K562 (cell line): ENCODE data around the gene ZDHHC22. TPM values are rescaled to one million over a fixed set of nuclear protein-coding genes. Genes with fewer than 3 reads are reported as not detected.

Experiments
- ATAC-seq: fragments of 200-7000 bp; cut with Tn5 transposase; 3 replicates; pipeline ENCODE4 v1.9.1; 2020; ENCODE audit warnings: moderate library complexity
- BruUV-seq: library from RNA; stranded (reverse); fragments of 400-500 nt; replicated peaks from 2 replicates; lab custom pipeline; 2021; lab: Mats Ljungman, UMichigan
- CTCF ChIA-PET: fragments of 300-600 bp; formaldehyde crosslinking; extraction: SDS; loops from one replicate; lab custom pipeline; 2021; ENCODE audit warnings: low intra/inter-chr PET ratio; lab: Yijun Ruan, JAX
- POLR2A ChIA-PET: fragments of 300-600, 350-650 bp; sonication (Branson Sonifier 250); formaldehyde crosslinking; extraction: SDS; loops from one replicate; lab custom pipeline; 2021; ENCODE audit warnings: antibody characterized with exemption, inconsistent platforms; lab: Yijun Ruan, JAX
- DNase-seq, 4 experiments: peaks; one replicate each; pipeline versions ENCODE4 v3.0.0 to v3.0.0-alpha.2; 2011 to 2018; ENCODE audit warnings: low spot score in 3 of 4, mixed read lengths in 3 of 4; ENCODE audit errors: extremely low read depth in 1 of 4
- FAIRE-seq: peaks from 2 replicates; lab custom pipeline; 2011; peaks lifted over from hg19 to GRCh38; lab: Jason Lieb, UNC
- H2AFZ ChIP-seq: 2 replicates; pipeline ENCODE4 v1.6.0; 2011; ENCODE audit warnings: low read depth, low read length, control low read depth, inconsistent platforms
- H3K27ac ChIP-seq: fragments of 200-600 bp; 3 replicates; pipeline ENCODE4 v1.8.0; 2011; ENCODE audit warnings: low read depth, mild to moderate bottlenecking, control low read depth, inconsistent platforms, low read length, moderate library complexity, mixed read lengths; ENCODE audit errors: extremely low read depth
- H3K27me3 ChIP-seq, 2 experiments: fragments of 300-600 bp in 1 of 2; 2 replicates in 1 of 2; 3 replicates in 1 of 2; pipeline versions ENCODE4 v1.6.0 to v1.8.0; 2011; ENCODE audit warnings: inconsistent platforms in 2 of 2, low read length in 2 of 2, mild to moderate bottlenecking in 1 of 2, mixed read lengths in 1 of 2, moderate library complexity in 1 of 2; ENCODE audit not compliant: control insufficient read depth in 2 of 2, insufficient read depth in 2 of 2
- H3K36me3 ChIP-seq: fragments of 300-600 bp; 3 replicates; pipeline ENCODE4 v1.8.0; 2011; ENCODE audit warnings: mild to moderate bottlenecking, low read length, inconsistent platforms; ENCODE audit not compliant: control insufficient read depth, insufficient read depth
- H3K4me1 ChIP-seq, 2 experiments: fragments of 200-600 bp in 1 of 2; replicated peaks in 1 of 2; 2 replicates in 1 of 2; 3 replicates in 1 of 2; pipeline versions ENCODE4 v1.5.1 to v1.8.0; 2011; ENCODE audit warnings: inconsistent platforms in 2 of 2, low read length in 2 of 2, mild to moderate bottlenecking in 1 of 2, mixed read lengths in 1 of 2, moderate library complexity in 1 of 2; ENCODE audit not compliant: control insufficient read depth in 2 of 2, insufficient read depth in 2 of 2
- H3K4me2 ChIP-seq: 2 replicates; pipeline ENCODE4 v1.6.1; 2011; ENCODE audit warnings: low read length, control low read depth, inconsistent platforms, mixed read lengths; ENCODE audit not compliant: insufficient read depth
- H3K4me3 ChIP-seq: fragments of 200-600 bp; sonication (generic), shearing (Covaris generic); 2 replicates; pipeline ENCODE4 v1.5.1; 2016; ENCODE audit warnings: control low read depth, inconsistent platforms
- H3K79me2 ChIP-seq: fragments of 200-600 bp; 3 replicates; pipeline ENCODE4 v1.8.0; 2011; ENCODE audit warnings: low read length, inconsistent platforms; ENCODE audit not compliant: control insufficient read depth, insufficient read depth
- H3K9ac ChIP-seq, 2 experiments: 2 replicates each; pipeline versions ENCODE4 v1.6.0 to v1.6.1; 2011; ENCODE audit warnings: low read depth in 2 of 2, low read length in 2 of 2, control low read depth in 1 of 2, inconsistent platforms in 1 of 2, mild to moderate bottlenecking in 1 of 2, mixed read lengths in 1 of 2; ENCODE audit not compliant: insufficient read depth in 1 of 2
- H3K9me1 ChIP-seq: one replicate; pipeline ENCODE4 v1.6.0; 2011; ENCODE audit warnings: inconsistent platforms, mild to moderate bottlenecking, low read length, moderate library complexity; ENCODE audit not compliant: control insufficient read depth, insufficient read depth
- H3K9me3 ChIP-seq: replicated peaks from 2 replicates; pipeline ENCODE4 v1.5.1; 2011; ENCODE audit warnings: low read depth, low read length, inconsistent platforms; ENCODE audit not compliant: control insufficient read depth, insufficient read depth
- H4K20me1 ChIP-seq: replicated peaks from 2 replicates; pipeline ENCODE4 v1.6.1; 2011; ENCODE audit warnings: low read length, inconsistent platforms, mixed read lengths; ENCODE audit not compliant: control insufficient read depth, insufficient read depth
- ARID2 ChIP-seq: fragments of 450-650 bp; IDR thresholded peaks from 2 replicates; pipeline ENCODE4 v1.6.1; 2017; ENCODE audit warnings: antibody characterized with exemption, mild to moderate bottlenecking
- GATAD2A ChIP-seq: fragments of 450-650 bp; IDR thresholded peaks from 2 replicates; pipeline ENCODE4 v1.6.1; 2017
- KAT7 ChIP-seq: sonication (generic); formaldehyde crosslinking; IDR thresholded peaks from 2 replicates; pipeline ENCODE4 v1.8.0; 2022; ENCODE audit warnings: missing genetic modification reagents, mild to moderate bottlenecking, borderline replicate concordance
- SIN3A ChIP-seq, 2 experiments: fragments of 150-350 bp in 1 of 2; IDR thresholded peaks; 2 replicates each; pipeline ENCODE4 v1.6.1; 2011 to 2016; ENCODE audit warnings: borderline replicate concordance in 2 of 2, low read depth in 2 of 2, low read length in 2 of 2, mild to moderate bottlenecking in 2 of 2, moderate library complexity in 2 of 2; ENCODE audit not compliant: control insufficient read depth in 1 of 2
- WGBS: fragments of 100-300 bp; shearing (Covaris generic); methylation state at CpG from one replicate; pipeline ENCODE4 v1.1.6; 2016; ENCODE audit warnings: low coverage, mixed read lengths; ENCODE audit not compliant: insufficient coverage; ENCODE audit errors: missing lambda C conversion rate; 5-methylcytosine and 5-hydroxymethylcytosine counted together
- in situ Hi-C: fragments of 300-500 bp; cut with MboI; formaldehyde crosslinking; loops from 4 replicates; pipeline ENCODE4 v1.15.0; 2018; ENCODE audit warnings: inconsistent platforms, mixed read lengths
- intact Hi-C: fragments of 100-400 bp; cut with micrococcal nuclease; formaldehyde crosslinking; loops from 2 replicates; pipeline ENCODE4 v1.14.2; 2022
- polyA plus RNA-seq, 8 experiments: library from polyadenylated mRNA; depleted of rRNA in 4 of 8; stranded (reverse) in 5 of 8; unstranded in 3 of 8; fragments of >200 nt; fragmentation: Nextera tagmentation in 2 of 8; fragmentation: Illumina TruSeq in 1 of 8; extraction: Ambion mirVana in 2 of 8; extraction: Trizol in 1 of 8; gene quantifications; 2 replicates each; pipeline versions ENCODE4 v1.2.1 to v1.2.3, GENCODE V29; 2011 to 2014; ENCODE audit warnings: inconsistent platforms in 1 of 8, missing spikeins in 1 of 8
- total RNA-seq, 7 experiments: library from RNA; depleted of rRNA in 6 of 7; stranded (reverse); fragments of >200 nt in 6 of 7; fragmentation: Illumina TruSeq in 2 of 7; extraction: Trizol in 2 of 7; gene quantifications; 2 replicates each; pipeline versions ENCODE4 v1.2.1 to v1.2.3, GENCODE V29; 2011 to 2021; ENCODE audit warnings: low replicate concordance in 1 of 7
- TF ChIP-seq, protein P1 (sequence below): fragments of 450-650 bp; formaldehyde crosslinking; IDR thresholded peaks from 2 replicates; pipeline ENCODE4 v1.4.0; 2020; ENCODE audit warnings: mild to moderate bottlenecking, mixed read lengths

ZDHHC22 gene
- total and polyA plus RNA-seq, 9 of the 15 experiments (the other 6 are each of a cell fraction or from before 2014, with no cell fraction given) = not detected

DNA sequence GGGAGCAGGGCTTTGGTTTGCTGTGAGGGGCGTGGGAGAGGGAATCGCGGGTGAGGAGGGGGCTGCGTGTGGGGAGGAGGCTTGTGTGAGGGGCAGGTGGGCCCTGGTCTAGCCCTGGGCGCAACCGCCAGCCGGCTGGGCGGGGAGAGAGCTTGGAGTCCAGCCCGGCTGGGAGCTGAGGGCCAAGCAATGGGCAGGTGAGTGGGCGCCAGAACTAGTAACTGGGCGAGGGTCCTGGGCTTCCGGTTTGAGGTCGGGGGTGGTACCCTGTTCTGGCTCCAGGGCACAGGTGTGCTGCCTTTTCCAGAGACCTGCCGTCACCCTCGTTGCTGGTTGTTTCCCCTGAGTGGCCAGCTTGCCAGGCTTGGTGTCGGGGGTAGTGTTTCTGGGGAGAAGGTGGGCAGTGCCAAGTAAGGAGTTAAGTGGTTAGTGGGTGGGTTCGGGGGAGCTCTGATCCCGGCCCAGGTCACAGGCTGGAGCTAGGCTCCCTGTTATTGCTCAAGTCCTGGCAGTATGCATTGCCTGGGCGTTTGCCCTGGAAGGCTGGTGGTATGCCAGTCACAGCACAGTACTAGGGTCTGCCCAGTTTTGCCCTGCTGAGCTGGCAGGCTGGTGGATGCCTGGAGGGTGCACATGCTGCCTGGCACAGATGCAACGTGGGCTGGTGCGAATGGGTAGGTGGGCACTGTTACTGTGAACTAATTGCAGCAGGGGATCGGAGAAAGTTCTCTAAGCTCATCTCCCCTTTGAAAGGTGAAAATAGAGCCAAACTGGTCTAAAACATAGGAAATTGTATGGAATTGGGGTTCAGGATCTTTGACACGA, 42.9 kb downstream of the ZDHHC22 start:
- ATAC-seq = peak; percentile 43
- H3K27ac ChIP-seq = peak overlapping the region; percentile 87
- peak in 3 of 4 experiments; percentile 19 to 35 (median 28) for DNase-seq
- 8% methylated on average over 10 of the region's 23 CpGs for whole genome bisulfite sequencing
- peak overlapping the region; percentile 82 for H3K4me3 ChIP-seq
- H3K27me3 ChIP-seq = no peaks in the 10 kb centered on the region
- CTCF ChIA-PET = no interaction called here
- peak overlapping the region; percentile 95 for H3K4me2 ChIP-seq
- H3K79me2 ChIP-seq = peaks cover 40% of the 10 kb centered on the region
- peak overlapping the region; percentile 97 for H2AFZ ChIP-seq
- FAIRE-seq = no peak
- peaks cover 9 to 13% of the 10 kb centered on the region in 2 experiments; a peak in 4 of 5 replicates for H3K4me1 ChIP-seq
- peaks cover 3% of the 10 kb centered on the region; the same call in 1 of the 3 replicates for H3K36me3 ChIP-seq
- no peaks in the 10 kb centered on the region for H4K20me1 ChIP-seq
- peak overlapping the region; percentile 90 to 98 for H3K9ac ChIP-seq
- TF ChIP-seq KAT7 (CRISPR knock-in tag) (peak; percentile 62; the same call in 1 of the 2 replicates), SIN3A (IDR thresholded peaks at IDR 0.05; ENCODE audit: borderline replicate concordance in 2 of 2, control insufficient read depth in 1 of 2, low read depth in 2 of 2, low read length in 2 of 2) (0 out of 4 replicates have a peak, but pooled peaks of 1 of the 2 experiments have one; percentile 6), GATAD2A (no peak), ARID2 (peak; percentile 70)
- TF ChIP-seq, protein P1, sequence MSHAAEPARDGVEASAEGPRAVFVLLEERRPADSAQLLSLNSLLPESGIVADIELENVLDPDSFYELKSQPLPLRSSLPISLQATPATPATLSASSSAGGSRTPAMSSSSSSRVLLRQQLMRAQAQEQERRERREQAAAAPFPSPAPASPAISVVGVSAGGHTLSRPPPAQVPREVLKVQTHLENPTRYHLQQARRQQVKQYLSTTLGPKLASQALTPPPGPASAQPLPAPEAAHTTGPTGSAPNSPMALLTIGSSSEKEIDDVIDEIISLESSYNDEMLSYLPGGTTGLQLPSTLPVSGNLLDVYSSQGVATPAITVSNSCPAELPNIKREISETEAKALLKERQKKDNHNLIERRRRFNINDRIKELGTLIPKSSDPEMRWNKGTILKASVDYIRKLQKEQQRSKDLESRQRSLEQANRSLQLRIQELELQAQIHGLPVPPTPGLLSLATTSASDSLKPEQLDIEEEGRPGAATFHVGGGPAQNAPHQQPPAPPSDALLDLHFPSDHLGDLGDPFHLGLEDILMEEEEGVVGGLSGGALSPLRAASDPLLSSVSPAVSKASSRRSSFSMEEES = no peak
- POLR2A ChIA-PET = interaction anchor here (0.6 to 3.1 kb wide), 4 partner anchors 14 to 226 kb away, joined by 3 to 11 read pairs (median 4); no protein-coding TSS in a partner anchor
- no peaks in the 10 kb centered on the region for H3K9me1 ChIP-seq
- intact Hi-C loops = no loop called here
- no peaks in the 10 kb centered on the region for H3K9me3 ChIP-seq
- in situ Hi-C loops = no loop called here
- TSS peak; percentile 41 for BruUV-seq
